Astrocyte (in vitro differentiated cells and primary cell): ENCODE measurements around the gene TBX4.

Experiments used
- EZH2 ChIP-seq: IDR thresholded peaks from 2 replicates; pipeline ENCODE4 v1.6.1; 2012; ENCODE audit warnings: mild to moderate bottlenecking, low read length, inconsistent platforms; ENCODE audit not compliant: insufficient read depth
- TF ChIP-seq, protein P1 (sequence below): IDR thresholded peaks from 2 replicates; pipeline ENCODE4 v1.5.1; 2011; ENCODE audit warnings: low read depth, mild to moderate bottlenecking, inconsistent platforms, low read length, moderate library complexity; ENCODE audit not compliant: insufficient read depth

DNA sequence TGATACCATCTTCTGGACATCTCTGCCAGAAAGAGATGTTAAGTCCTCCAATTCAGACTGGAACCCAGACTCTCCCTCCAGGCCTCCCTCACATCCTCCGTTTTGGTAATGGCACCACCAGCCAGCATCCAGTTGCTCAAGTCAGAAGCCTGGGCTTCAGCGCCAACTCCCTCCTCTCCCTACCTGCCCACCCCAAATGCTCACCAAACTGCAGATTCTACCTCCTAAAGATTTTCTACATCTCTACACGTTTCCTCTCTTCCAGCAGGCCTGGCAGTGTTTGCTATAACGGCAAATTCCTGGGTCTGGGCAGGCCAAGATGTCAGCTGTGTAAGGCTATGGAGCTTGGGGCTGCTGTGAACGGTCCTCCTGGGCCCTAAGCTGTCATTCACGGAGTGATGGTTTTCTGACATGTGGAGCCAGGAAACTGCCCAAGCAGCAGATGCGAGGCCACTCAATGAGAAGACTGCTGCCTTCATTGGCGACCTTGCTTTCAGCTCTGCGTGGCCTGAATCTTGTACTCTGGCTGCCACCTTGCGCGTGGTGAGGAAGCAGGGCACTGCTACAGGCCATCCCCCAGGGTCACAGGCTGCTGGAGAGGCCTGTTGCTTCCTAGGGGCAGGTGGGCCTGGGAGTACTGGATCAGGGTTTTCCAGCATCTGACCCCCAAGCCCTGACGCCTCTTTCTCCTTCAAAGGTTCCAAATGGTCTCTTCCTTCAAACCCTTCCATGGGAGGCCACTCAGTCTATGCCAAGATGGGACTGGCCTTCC lies 37.7 kb downstream of the TBX4 start:
- TF ChIP-seq, protein P1, sequence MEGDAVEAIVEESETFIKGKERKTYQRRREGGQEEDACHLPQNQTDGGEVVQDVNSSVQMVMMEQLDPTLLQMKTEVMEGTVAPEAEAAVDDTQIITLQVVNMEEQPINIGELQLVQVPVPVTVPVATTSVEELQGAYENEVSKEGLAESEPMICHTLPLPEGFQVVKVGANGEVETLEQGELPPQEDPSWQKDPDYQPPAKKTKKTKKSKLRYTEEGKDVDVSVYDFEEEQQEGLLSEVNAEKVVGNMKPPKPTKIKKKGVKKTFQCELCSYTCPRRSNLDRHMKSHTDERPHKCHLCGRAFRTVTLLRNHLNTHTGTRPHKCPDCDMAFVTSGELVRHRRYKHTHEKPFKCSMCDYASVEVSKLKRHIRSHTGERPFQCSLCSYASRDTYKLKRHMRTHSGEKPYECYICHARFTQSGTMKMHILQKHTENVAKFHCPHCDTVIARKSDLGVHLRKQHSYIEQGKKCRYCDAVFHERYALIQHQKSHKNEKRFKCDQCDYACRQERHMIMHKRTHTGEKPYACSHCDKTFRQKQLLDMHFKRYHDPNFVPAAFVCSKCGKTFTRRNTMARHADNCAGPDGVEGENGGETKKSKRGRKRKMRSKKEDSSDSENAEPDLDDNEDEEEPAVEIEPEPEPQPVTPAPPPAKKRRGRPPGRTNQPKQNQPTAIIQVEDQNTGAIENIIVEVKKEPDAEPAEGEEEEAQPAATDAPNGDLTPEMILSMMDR = no peak
- TF ChIP-seq EZH2 = no peak
